ENCODE data around the gene DNPEP.

Gene DNPEP

DNA sequence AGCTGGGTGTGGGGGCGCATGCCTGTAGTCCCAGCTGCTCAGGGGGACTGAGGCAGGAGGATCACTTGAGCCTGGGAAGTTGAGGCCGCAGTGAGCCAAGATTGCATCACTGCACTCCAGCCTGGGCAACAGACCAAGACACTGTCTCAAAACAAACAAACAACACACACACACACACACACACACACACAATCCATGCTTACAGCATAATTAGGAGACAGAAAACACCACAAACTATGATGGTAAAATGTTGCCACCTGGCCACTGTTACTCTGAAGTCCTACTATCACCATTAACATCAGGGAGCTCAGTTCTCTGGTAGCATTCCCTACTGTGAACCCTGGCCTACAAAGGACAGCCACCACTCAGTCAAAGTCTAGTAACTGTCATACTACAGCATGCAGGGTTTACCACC is 18.3 kb downstream of the DNPEP start:
- TF ChIP-seq CTCF (conservative IDR thresholded peaks at IDR 0.05; ENCODE audit: low read depth, low read length) = no peak
- no peak overlapping the region for H3K4me3 ChIP-seq (IDR thresholded peaks at IDR 0.05; ENCODE audit: insufficient read depth, low read depth, low read length)
- no peaks in the 10 kb centered on the region for H3K4me1 ChIP-seq (ENCODE audit: low read depth, poor library complexity, severe bottlenecking)
- no peak overlapping the region for H2AFZ ChIP-seq (ENCODE audit: low read depth)
- H3K79me2 ChIP-seq (ENCODE audit: insufficient read depth, low read depth) = no peaks in the 10 kb centered on the region
- no peaks in the 10 kb centered on the region for H3K36me3 ChIP-seq (ENCODE audit: insufficient read depth)
- H3K27ac ChIP-seq = no peak overlapping the region
- H4K20me1 ChIP-seq (ENCODE audit: insufficient read depth) = no peaks in the 10 kb centered on the region
- H3K4me2 ChIP-seq = no peak overlapping the region
- H3K27me3 ChIP-seq (ENCODE audit: insufficient read depth, low read depth) = no peaks in the 10 kb centered on the region
- no peak overlapping the region for H3K9ac ChIP-seq

DNA sequence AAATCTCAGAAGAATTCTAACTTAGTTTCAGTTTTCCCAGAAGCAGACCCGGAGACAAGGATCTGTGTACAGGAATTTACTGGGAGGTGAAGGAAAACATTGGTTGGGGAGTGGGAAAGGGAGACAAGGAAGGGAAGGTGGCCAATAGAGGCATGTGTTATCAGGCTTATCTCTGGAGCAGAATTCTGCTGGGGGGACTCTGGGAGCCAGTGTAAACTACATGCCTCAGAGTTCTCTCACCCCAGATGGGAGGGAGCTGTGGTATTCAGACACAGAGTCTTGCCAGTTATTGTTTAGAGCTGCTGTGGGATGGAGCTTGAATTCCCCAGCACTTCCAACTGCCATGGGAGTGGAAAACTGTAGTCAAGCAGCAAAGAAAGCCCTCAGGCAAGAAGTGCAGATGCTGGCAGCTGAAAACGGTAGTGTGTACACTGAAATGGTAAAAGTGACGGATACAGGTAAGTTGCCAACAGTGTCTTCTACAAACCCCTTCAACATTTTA is 19.0 kb downstream of the DNPEP start:
- Histone ChIP-seq H3K4me1 (ENCODE audit: low read depth, poor library complexity, severe bottlenecking) (peaks cover 4% of the 10 kb centered on the region), H4K20me1 (ENCODE audit: insufficient read depth) (no peaks in the 10 kb centered on the region), H3K4me3 (IDR thresholded peaks at IDR 0.05; ENCODE audit: insufficient read depth, low read depth, low read length) (no peak overlapping the region), H3K9ac (no peak overlapping the region), H3K36me3 (ENCODE audit: insufficient read depth) (no peaks in the 10 kb centered on the region), H3K4me2 (no peak overlapping the region), H3K27me3 (ENCODE audit: insufficient read depth, low read depth) (no peaks in the 10 kb centered on the region), H2AFZ (ENCODE audit: low read depth) (no peak overlapping the region), H3K27ac (no peak overlapping the region), H3K79me2 (ENCODE audit: insufficient read depth, low read depth) (no peaks in the 10 kb centered on the region)
- no peak for TF ChIP-seq CTCF (conservative IDR thresholded peaks at IDR 0.05; ENCODE audit: low read depth, low read length)

DNA sequence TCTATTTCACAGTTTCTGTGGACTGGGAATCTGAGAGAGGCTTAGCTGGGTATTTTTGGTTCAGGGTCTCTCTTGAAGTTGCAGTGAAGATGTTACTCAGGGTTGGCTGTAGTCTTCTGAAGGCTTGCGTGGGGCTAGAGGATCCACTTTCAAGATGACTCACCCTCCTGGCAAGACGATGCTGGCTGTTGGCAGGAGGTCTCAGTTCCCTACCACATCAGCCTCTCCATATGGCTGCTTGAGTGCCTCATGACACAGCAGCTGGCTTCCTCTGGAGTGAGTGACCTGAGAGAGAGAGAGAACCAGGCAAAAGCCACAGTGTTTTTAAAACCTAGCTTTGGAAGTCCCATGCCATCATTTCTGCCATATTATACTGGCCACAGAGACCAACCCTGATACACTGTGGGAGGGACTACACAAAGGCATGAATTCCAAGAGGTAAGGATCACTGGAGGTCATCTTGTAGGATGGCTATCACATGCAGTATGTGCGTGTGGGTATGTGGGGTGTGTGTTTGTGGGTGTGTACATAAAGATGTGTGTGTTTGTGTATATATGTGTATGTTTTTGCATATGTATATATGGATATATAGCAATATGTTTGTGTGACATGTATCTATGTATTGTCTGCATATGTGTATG is 25.1 kb downstream of the DNPEP start:
- Histone ChIP-seq H3K27ac (peak overlapping the region; percentile 23; the same call in 1 of the 2 replicates), H3K27me3 (ENCODE audit: insufficient read depth, low read depth) (no peaks in the 10 kb centered on the region), H3K4me3 (IDR thresholded peaks at IDR 0.05; ENCODE audit: insufficient read depth, low read depth, low read length) (no peak overlapping the region), H3K4me1 (ENCODE audit: low read depth, poor library complexity, severe bottlenecking) (peaks cover 23% of the 10 kb centered on the region), H3K79me2 (ENCODE audit: insufficient read depth, low read depth) (no peaks in the 10 kb centered on the region), H3K36me3 (ENCODE audit: insufficient read depth) (no peaks in the 10 kb centered on the region), H4K20me1 (ENCODE audit: insufficient read depth) (no peaks in the 10 kb centered on the region), H2AFZ (ENCODE audit: low read depth) (no peak overlapping the region), H3K4me2 (peak overlapping the region; percentile 39), H3K9ac (no peak overlapping the region)
- TF ChIP-seq CTCF (conservative IDR thresholded peaks at IDR 0.05; ENCODE audit: low read depth, low read length) = no peak

DNA sequence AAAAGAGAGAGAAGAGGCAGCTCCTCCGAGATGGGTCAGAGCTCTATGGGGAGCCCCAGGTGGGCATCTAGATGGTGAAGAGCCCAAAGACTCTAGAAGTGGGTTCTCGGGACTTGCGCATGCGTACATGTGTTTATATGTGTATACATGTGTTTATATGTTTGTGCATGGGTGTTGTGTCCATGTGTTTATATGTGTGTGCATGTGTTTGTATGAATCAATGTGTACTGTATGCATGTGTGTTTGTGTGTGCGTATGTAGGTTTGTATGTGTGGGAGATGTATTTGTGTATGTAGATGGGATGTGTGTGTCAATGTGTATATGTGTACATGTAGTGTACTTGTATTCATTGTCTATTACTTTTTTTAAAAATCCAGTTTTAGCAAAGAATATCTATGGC is 25.6 kb downstream of the DNPEP start:
- H3K36me3 ChIP-seq (ENCODE audit: insufficient read depth) = no peaks in the 10 kb centered on the region
- no peaks in the 10 kb centered on the region for H3K27me3 ChIP-seq (ENCODE audit: insufficient read depth, low read depth)
- H4K20me1 ChIP-seq (ENCODE audit: insufficient read depth) = no peaks in the 10 kb centered on the region
- H3K4me1 ChIP-seq (ENCODE audit: low read depth, poor library complexity, severe bottlenecking) = peaks cover 23% of the 10 kb centered on the region
- H2AFZ ChIP-seq (ENCODE audit: low read depth) = no peak overlapping the region
- TF ChIP-seq CTCF (conservative IDR thresholded peaks at IDR 0.05; ENCODE audit: low read depth, low read length) = no peak
- peak overlapping the region; percentile 23; the same call in 1 of the 2 replicates for H3K27ac ChIP-seq
- H3K79me2 ChIP-seq (ENCODE audit: insufficient read depth, low read depth) = no peaks in the 10 kb centered on the region
- H3K9ac ChIP-seq = no peak overlapping the region
- peak overlapping the region; percentile 39; the same call in 1 of the 2 replicates for H3K4me2 ChIP-seq
- H3K4me3 ChIP-seq (IDR thresholded peaks at IDR 0.05; ENCODE audit: insufficient read depth, low read depth, low read length) = no peak overlapping the region

Data from KMS-11 (cell line).